ENCODE results near the gene KLHL7. TPM values are rescaled to one million over a fixed set of nuclear protein-coding genes. Genes with fewer than 3 reads are reported as not detected.

The KLHL7 gene
- total RNA-seq, 1 experiment from 2014 or later: 20.6 TPM

DNA sequence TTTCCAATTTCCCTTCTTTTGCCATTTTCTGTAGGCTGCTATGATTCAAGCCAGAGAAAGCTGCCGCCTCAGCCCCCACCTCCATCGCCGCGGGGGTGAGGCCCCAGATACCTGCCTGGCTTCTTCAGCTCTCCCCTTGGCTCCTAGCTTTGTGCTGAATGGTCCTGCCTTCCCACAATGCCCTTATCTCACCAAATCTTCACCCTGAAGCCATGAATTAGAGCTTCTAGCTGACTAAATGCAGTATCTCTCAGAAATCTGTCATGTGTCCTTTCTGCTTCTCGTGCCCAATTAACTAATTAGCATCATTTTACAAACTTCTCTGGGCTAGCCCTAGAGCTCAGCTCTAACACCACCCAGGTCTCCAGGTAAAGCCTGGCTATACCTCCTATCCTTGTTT, 108.8 kb downstream of the KLHL7 start:
- H3K79me2 ChIP-seq (ENCODE audit: insufficient read depth, low read length): no peaks in the 10 kb centered on the region
- H3K4me2 ChIP-seq (ENCODE audit: low read length): no peak overlapping the region
- no peaks in the 10 kb centered on the region for H3K9me2 ChIP-seq (ENCODE audit: insufficient read depth)
- intact Hi-C loops (cut with micrococcal nuclease): no loop called here
- no peak overlapping the region for H3K27ac ChIP-seq (ENCODE audit: low read depth, low read length)
- no peaks in the 10 kb centered on the region for H3K27me3 ChIP-seq (ENCODE audit: insufficient read depth, low read length)
- no peaks in the 10 kb centered on the region for H3K9me3 ChIP-seq (ENCODE audit: control insufficient read depth in 1 of 2, insufficient read depth in 1 of 2, low read depth in 1 of 2, low read length in 2 of 2)
- H4K20me1 ChIP-seq (ENCODE audit: insufficient read depth): no peaks in the 10 kb centered on the region
- RAD21 ChIA-PET (ENCODE audit: low non-redundant PET in 1 of 2, low total read pairs in 2 of 2, uncharacterized antibody in 2 of 2, unreplicated experiment in 2 of 2): no interaction called here
- CTCF ChIA-PET: no interaction called here
- ATAC-seq (no peak), DNase-seq (ENCODE audit: low read depth, low spot score) (no peak)
- POLR2A ChIA-PET: no interaction called here
- no peaks in the 10 kb centered on the region for H3K36me3 ChIP-seq (ENCODE audit: control insufficient read depth in 1 of 2, insufficient read depth in 2 of 2, low read length in 2 of 2)
- H3K4me1 ChIP-seq (ENCODE audit: control insufficient read depth in 1 of 2, insufficient read depth in 2 of 2, low read length in 2 of 2): no peaks in the 10 kb centered on the region
- no peak for TF ChIP-seq JUND (IDR thresholded peaks at IDR 0.05)
- no peak for TF ChIP-seq FOSL1 (IDR thresholded peaks at IDR 0.05; ENCODE audit: low read depth)
- TF ChIP-seq TCF7L2 (IDR thresholded peaks at IDR 0.05; ENCODE audit: borderline replicate concordance, extremely low read depth, insufficient read depth, insufficient read length): no peak
- TF ChIP-seq ZBTB33 (IDR thresholded peaks at IDR 0.05; ENCODE audit: extremely low read depth, insufficient replicate concordance, low read length): no peak
- TF ChIP-seq EZH2 (IDR thresholded peaks at IDR 0.05): no peak
- TF ChIP-seq CBX3 (IDR thresholded peaks at IDR 0.05; ENCODE audit: low read depth): no peak
- no peak for TF ChIP-seq EGR1 (IDR thresholded peaks at IDR 0.05; ENCODE audit: low read depth)
- no peak for TF ChIP-seq SIN3A (IDR thresholded peaks at IDR 0.05; ENCODE audit: low read depth)
- no peak for TF ChIP-seq EZH2phosphoT487 (IDR thresholded peaks at IDR 0.05; ENCODE audit: borderline replicate concordance)
- no peak for TF ChIP-seq SP1 (IDR thresholded peaks at IDR 0.05; ENCODE audit: low read depth)
- no peak for TF ChIP-seq SRF (IDR thresholded peaks at IDR 0.05; ENCODE audit: low read depth)
- TF ChIP-seq CEBPB (IDR thresholded peaks at IDR 0.05; ENCODE audit: low read depth): no peak
- no peak for TF ChIP-seq POLR2A (IDR thresholded peaks at IDR 0.05; ENCODE audit: borderline replicate concordance, extremely low read depth, insufficient read depth, insufficient read length)
- TF ChIP-seq, protein P1, sequence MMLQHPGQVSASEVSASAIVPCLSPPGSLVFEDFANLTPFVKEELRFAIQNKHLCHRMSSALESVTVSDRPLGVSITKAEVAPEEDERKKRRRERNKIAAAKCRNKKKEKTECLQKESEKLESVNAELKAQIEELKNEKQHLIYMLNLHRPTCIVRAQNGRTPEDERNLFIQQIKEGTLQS (IDR thresholded peaks at IDR 0.05): no peak
- H3K4me3 ChIP-seq (replicated peaks in 1 of 2; ENCODE audit: low read depth in 1 of 2, low read length in 2 of 2): no peak overlapping the region
- no peak overlapping the region for H2AFZ ChIP-seq (ENCODE audit: low read depth, low read length, poor library complexity, severe bottlenecking)
- BruUV-seq (replicated peaks): no TSS peak
- no peak overlapping the region for H3K9ac ChIP-seq (ENCODE audit: low read length)

Data from HCT116 (cell line).